HG02970 (cell line): ENCODE data around the gene IZUMO2.
"Not testable (repeated sequence)": the region's sequence is repeated elsewhere in the genome, so short reads cannot be mapped to it uniquely, and the experiment has no call there.

Experiments used
- ATAC-seq: cut with Tn5 transposase; IDR thresholded peaks from one replicate; pipeline ENCODE4 v1.9.1; 2021; ENCODE audit warnings: mild to moderate bottlenecking, moderate library complexity, moderate number of reproducible peaks; ENCODE audit not compliant: unreplicated experiment, low FRiP score

IZUMO2 gene

GRCh38 chr19:50187937-50188336, 24.9 kb upstream of the IZUMO2 start:
- ATAC-seq: no peak

- no peak for ATAC-seq
These were observed 21.1 kb upstream of the IZUMO2 start for GRCh38 chr19:50184196-50184595.

- ATAC-seq: no peak
These were observed 18.0 kb upstream of the IZUMO2 start for GRCh38 chr19:50181121-50181520.

- no peak for ATAC-seq
These were observed 15.9 kb upstream of the IZUMO2 start for GRCh38 chr19:50178859-50179537.

GRCh38 chr19:50178320-50178719, 15.2 kb upstream of the IZUMO2 start:
- ATAC-seq: no peak

- ATAC-seq: no peak
These were observed 13.7 kb upstream of the IZUMO2 start for GRCh38 chr19:50176775-50177174.

GRCh38 chr19:50175924-50176323, 12.8 kb upstream of the IZUMO2 start:
- ATAC-seq: no peak

- no peak for ATAC-seq
These were observed 11.2 kb upstream of the IZUMO2 start for GRCh38 chr19:50174100-50174793.

GRCh38 chr19:50173127-50173526, 10.0 kb upstream of the IZUMO2 start:
- no peak for ATAC-seq

- no peak for ATAC-seq
These were observed 9.6 kb upstream of the IZUMO2 start for GRCh38 chr19:50172726-50173125.

- no peak for ATAC-seq
These were observed 8.7 kb upstream of the IZUMO2 start for GRCh38 chr19:50171752-50172151.

GRCh38 chr19:50167314-50167721, 4.2 kb upstream of the IZUMO2 start:
- ATAC-seq: no peak

- ATAC-seq: no peak
These were observed 4.0 kb downstream of the IZUMO2 start for GRCh38 chr19:50159078-50159477.

- ATAC-seq: no peak
These were observed 4.5 kb downstream of the IZUMO2 start for GRCh38 chr19:50158577-50158976.

GRCh38 chr19:50155520-50156109, 7.5 kb downstream of the IZUMO2 start:
- no peak for ATAC-seq

GRCh38 chr19:50154529-50154928, 8.6 kb downstream of the IZUMO2 start:
- ATAC-seq: no peak

GRCh38 chr19:50152578-50152977, 10.5 kb downstream of the IZUMO2 start:
- no peak for ATAC-seq

- no peak for ATAC-seq
These were observed 14.6 kb downstream of the IZUMO2 start for GRCh38 chr19:50148528-50148927.

GRCh38 chr19:50147462-50148423, 15.3 kb downstream of the IZUMO2 start:
- no peak for ATAC-seq

GRCh38 chr19:50141921-50142320, 21.2 kb downstream of the IZUMO2 start:
- ATAC-seq: not testable (repeated sequence)
